GM23338 (cell line): ENCODE data around the gene BICC1. TPM values are rescaled to one million over a fixed set of nuclear protein-coding genes. Genes with fewer than 3 reads are reported as not detected.

ENCODE experiments used
- ATAC-seq: fragments of 200-7000 bp; cut with Tn5 transposase; 3 replicates; pipeline ENCODE4 v1.9.1; 2020
- DNase-seq: peaks from one replicate; pipeline ENCODE4 v3.0.0-alpha.2; 2015; ENCODE audit warnings: low spot score
- H2AFZ ChIP-seq: fragments of 200-600 bp; sonication (generic); 2 replicates; pipeline ENCODE4 v1.8.0; 2016; ENCODE audit warnings: antibody characterized with exemption, mild to moderate bottlenecking, moderate library complexity
- H3F3A ChIP-seq: fragments of 200-600 bp; sonication (generic); replicated peaks from 2 replicates; pipeline ENCODE4 v1.8.0; 2017; ENCODE audit warnings: antibody characterized with exemption, mixed run types, low read depth
- H3K27ac ChIP-seq: fragments of 200-600 bp; sonication (generic); 2 replicates; pipeline ENCODE4 v1.6.1; 2016; ENCODE audit warnings: low read depth
- H3K27me3 ChIP-seq: fragments of 200-600 bp; sonication (generic); 2 replicates; pipeline ENCODE4 v1.8.0; 2016; ENCODE audit warnings: mild to moderate bottlenecking, mixed run types, moderate library complexity; ENCODE audit not compliant: insufficient read depth
- H3K36me3 ChIP-seq: fragments of 200-600 bp; sonication (generic); 2 replicates; pipeline ENCODE4 v1.8.0; 2016; ENCODE audit warnings: mild to moderate bottlenecking; ENCODE audit not compliant: insufficient read depth
- H3K4me1 ChIP-seq: fragments of 200-600 bp; sonication (generic); 2 replicates; pipeline ENCODE4 v1.8.0; 2016; ENCODE audit warnings: mild to moderate bottlenecking, moderate library complexity; ENCODE audit not compliant: insufficient read depth
- H3K4me2 ChIP-seq: fragments of 200-600 bp; sonication (generic); 2 replicates; pipeline ENCODE4 v1.7.1; 2017; ENCODE audit warnings: mixed run types
- H3K4me3 ChIP-seq: fragments of 200-600 bp; sonication (generic); 2 replicates; pipeline ENCODE4 v1.6.1; 2016; ENCODE audit warnings: mixed run types
- H3K79me2 ChIP-seq: fragments of 200-600 bp; sonication (generic); replicated peaks from 2 replicates; pipeline ENCODE4 v1.8.0; 2017; ENCODE audit warnings: mild to moderate bottlenecking; ENCODE audit not compliant: insufficient read depth
- H3K9me2 ChIP-seq: fragments of 200-600 bp; sonication (generic); 2 replicates; pipeline ENCODE4 v1.8.0; 2017; ENCODE audit not compliant: insufficient read depth
- H4K20me1 ChIP-seq: fragments of 200-600 bp; sonication (generic); replicated peaks from 2 replicates; pipeline ENCODE4 v1.8.0; 2017; ENCODE audit warnings: mild to moderate bottlenecking; ENCODE audit not compliant: insufficient read depth
- H3K27ac Mint-ChIP-seq: 2 replicates; pipeline ENCODE4 v1.8.0; 2020; ENCODE audit warnings: inconsistent platforms, mild to moderate bottlenecking, moderate library complexity, mixed read lengths
- H3K27me3 Mint-ChIP-seq: 3 replicates; pipeline ENCODE4 v1.8.0; 2022; ENCODE audit warnings: low read depth, mild to moderate bottlenecking, moderate library complexity, mixed read lengths, inconsistent platforms; ENCODE audit not compliant: insufficient read depth, poor library complexity
- H3K36me3 Mint-ChIP-seq: 3 replicates; pipeline ENCODE4 v1.8.0; 2021; ENCODE audit warnings: low read depth, mild to moderate bottlenecking, inconsistent platforms, moderate library complexity, mixed read lengths
- H3K4me1 Mint-ChIP-seq: 3 replicates; pipeline ENCODE4 v1.8.0; 2020; ENCODE audit warnings: mild to moderate bottlenecking, inconsistent platforms, mixed read lengths
- H3K4me3 Mint-ChIP-seq: 3 replicates; pipeline ENCODE4 v1.8.0; 2021; ENCODE audit warnings: moderate library complexity, mild to moderate bottlenecking, inconsistent platforms, mixed read lengths
- H3K9me3 Mint-ChIP-seq: 3 replicates; pipeline ENCODE4 v1.8.0; 2020; ENCODE audit warnings: moderate library complexity, mild to moderate bottlenecking, inconsistent platforms, mixed read lengths
- CREB1 ChIP-seq: fragments of 250-450 bp; sonication (Bioruptor Pico); IDR thresholded peaks from 2 replicates; pipeline ENCODE4 v1.5.0; 2020; ENCODE audit warnings: low read depth, mild to moderate bottlenecking, moderate library complexity
- CTCF ChIP-seq, 2 experiments: fragments of 200-600 bp in 1 of 2; sonication (generic) in 1 of 2; conservative IDR thresholded peaks; 2 replicates each; pipeline versions ENCODE4 v1.5.1 to v1.6.1; 2016 to 2017; ENCODE audit warnings: antibody characterized with exemption in 2 of 2, low read depth in 2 of 2, mild to moderate bottlenecking in 2 of 2, moderate library complexity in 1 of 2
- ETS1 ChIP-seq: IDR thresholded peaks from 2 replicates; pipeline ENCODE4 v1.6.1; 2016; ENCODE audit warnings: antibody characterized with exemption
- EZH2 ChIP-seq: fragments of 200-600 bp; sonication (generic); IDR thresholded peaks from one replicate; pipeline ENCODE4 v1.8.0; 2017; ENCODE audit warnings: antibody characterized with exemption, mild to moderate bottlenecking, low read depth; ENCODE audit not compliant: unreplicated experiment
- EZH2phosphoT487 ChIP-seq: fragments of 200-600 bp; sonication (generic); IDR thresholded peaks from one replicate; pipeline ENCODE4 v1.8.1; 2018; ENCODE audit warnings: antibody characterized with exemption; ENCODE audit not compliant: unreplicated experiment
- JUNB ChIP-seq: IDR thresholded peaks from one replicate; pipeline ENCODE4 v1.6.1; 2016; ENCODE audit warnings: antibody characterized with exemption; ENCODE audit not compliant: unreplicated experiment
- NANOG ChIP-seq: IDR thresholded peaks from 2 replicates; pipeline ENCODE4 v1.6.1; 2016; ENCODE audit warnings: antibody characterized with exemption, borderline replicate concordance
- POLR2AphosphoS5 ChIP-seq: IDR thresholded peaks from 2 replicates; pipeline ENCODE4 v1.6.1; 2016; ENCODE audit warnings: antibody characterized with exemption, low read depth
- REST ChIP-seq: IDR thresholded peaks from one replicate; pipeline ENCODE4 v1.6.1; 2018; ENCODE audit warnings: antibody characterized with exemption; ENCODE audit not compliant: unreplicated experiment
- STAT1 ChIP-seq: IDR thresholded peaks from one replicate; pipeline ENCODE4 v1.6.1; 2016; ENCODE audit warnings: antibody characterized with exemption; ENCODE audit not compliant: unreplicated experiment
- ZNF114 ChIP-seq: fragments of 250-450 bp; sonication (Bioruptor Pico); IDR thresholded peaks from 2 replicates; pipeline ENCODE4 v1.5.0; 2020; ENCODE audit warnings: mild to moderate bottlenecking, moderate library complexity
- ZNF331 ChIP-seq: fragments of 250-450 bp; sonication (Bioruptor Pico); IDR thresholded peaks from 2 replicates; pipeline ENCODE4 v1.5.0; 2020; ENCODE audit warnings: low read depth, mild to moderate bottlenecking, moderate library complexity
- polyA plus RNA-seq: library from polyadenylated mRNA; unstranded; fragments of >200 nt; fragmentation: Nextera tagmentation; extraction: Ambion mirVana; gene quantifications from 2 replicates; pipeline ENCODE4 v1.2.1, GENCODE V29; 2016
- total RNA-seq: library from RNA; depleted of rRNA; stranded (reverse); fragments of >200 nt; shearing (Covaris generic); gene quantifications from 2 replicates; pipeline ENCODE4 v1.2.3, GENCODE V29; 2014

The BICC1 gene
- total and polyA plus RNA-seq, 2 experiments from 2014 or later = 1.3 to 2.2 TPM

GRCh38 chr10:58641095-58641531, 128.4 kb downstream of the BICC1 start:
- Mint-ChIP-seq H3K27me3 (no peaks in the 10 kb centered on the region), H3K4me3 (no peak overlapping the region), H3K4me1 (peaks cover 20% of the 10 kb centered on the region), H3K27ac (peak overlapping the region; percentile 84; the same call in 1 of the 2 replicates), H3K36me3 (no peaks in the 10 kb centered on the region), H3K9me3 (no peaks in the 10 kb centered on the region)
- Histone ChIP-seq H4K20me1 (no peaks in the 10 kb centered on the region), H3K9me2 (no peaks in the 10 kb centered on the region), H3K36me3 (no peaks in the 10 kb centered on the region), H3K27ac (no peak overlapping the region), H3K27me3 (no peaks in the 10 kb centered on the region), H3K4me2 (no peak overlapping the region), H3K4me3 (no peak overlapping the region), H2AFZ (no peak overlapping the region), H3F3A (no peaks in the 10 kb centered on the region), H3K4me1 (peaks cover 5% of the 10 kb centered on the region; the same call in 1 of the 2 replicates), H3K79me2 (no peaks in the 10 kb centered on the region)
- TF ChIP-seq ETS1 (no peak), CTCF (conservative IDR thresholded peaks at IDR 0.05; ENCODE audit: low read depth in 2 of 2) (peak; percentile 58 to 59)
- peak; percentile 40 for DNase-seq
- ATAC-seq = no peak; the same call in 2 of the 3 replicates

DNA sequence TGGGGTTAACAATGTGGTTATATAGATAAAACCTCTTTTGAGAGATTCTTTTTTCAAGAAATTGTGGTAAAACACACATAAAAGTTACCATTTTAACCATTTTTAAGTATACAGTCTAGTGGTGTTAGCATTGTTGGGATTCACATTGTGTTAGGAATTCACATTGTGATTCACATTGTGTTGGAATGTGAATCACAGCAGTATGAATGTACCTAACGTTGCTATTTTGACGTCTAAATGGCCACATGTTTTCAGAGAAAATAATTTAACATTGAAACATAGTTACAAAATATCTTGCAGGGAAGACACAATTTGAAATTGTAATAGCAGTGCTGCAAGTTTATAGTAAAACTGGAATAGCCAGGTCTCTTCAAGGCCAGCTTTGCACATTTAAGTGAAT, 129.0 kb downstream of the BICC1 start:
- no peaks in the 10 kb centered on the region for H3K9me2 ChIP-seq
- no peak overlapping the region for H3K27ac Mint-ChIP-seq
- no peak overlapping the region for H3K4me3 Mint-ChIP-seq
- H4K20me1 ChIP-seq = no peaks in the 10 kb centered on the region
- ATAC-seq (peak; percentile 46; the same call in 2 of the 3 replicates), DNase-seq (peak; percentile 25)
- no peak overlapping the region for H3K27ac ChIP-seq
- H3F3A ChIP-seq = no peaks in the 10 kb centered on the region
- H3K27me3 Mint-ChIP-seq = no peaks in the 10 kb centered on the region
- peaks cover 18% of the 10 kb centered on the region for H3K4me1 Mint-ChIP-seq
- no peaks in the 10 kb centered on the region for H3K9me3 Mint-ChIP-seq
- no peaks in the 10 kb centered on the region for H3K36me3 Mint-ChIP-seq
- H3K4me2 ChIP-seq = no peak overlapping the region
- no peaks in the 10 kb centered on the region for H3K27me3 ChIP-seq
- peaks cover 5% of the 10 kb centered on the region; the same call in 1 of the 2 replicates for H3K4me1 ChIP-seq
- H3K79me2 ChIP-seq = no peaks in the 10 kb centered on the region
- no peaks in the 10 kb centered on the region for H3K36me3 ChIP-seq
- no peak overlapping the region for H2AFZ ChIP-seq
- no peak overlapping the region for H3K4me3 ChIP-seq
- TF ChIP-seq ZNF114 (no peak), EZH2 (no peak), POLR2AphosphoS5 (no peak), ETS1 (no peak), REST (no peak), NANOG (no peak), ZNF331 (no peak), CREB1 (CRISPR knock-in tag) (no peak), EZH2phosphoT487 (no peak), STAT1 (no peak), JUNB (no peak), CTCF (conservative IDR thresholded peaks at IDR 0.05; ENCODE audit: low read depth in 2 of 2) (no peak)
